ENCODE results near the gene CDKAL1. TPM values are rescaled to one million over a fixed set of nuclear protein-coding genes. Genes with fewer than 3 reads are reported as not detected.

Gene CDKAL1
- total RNA-seq, 4 donors from 2014 or later: 10.3 to 11.2 (median 10.5) TPM

DNA sequence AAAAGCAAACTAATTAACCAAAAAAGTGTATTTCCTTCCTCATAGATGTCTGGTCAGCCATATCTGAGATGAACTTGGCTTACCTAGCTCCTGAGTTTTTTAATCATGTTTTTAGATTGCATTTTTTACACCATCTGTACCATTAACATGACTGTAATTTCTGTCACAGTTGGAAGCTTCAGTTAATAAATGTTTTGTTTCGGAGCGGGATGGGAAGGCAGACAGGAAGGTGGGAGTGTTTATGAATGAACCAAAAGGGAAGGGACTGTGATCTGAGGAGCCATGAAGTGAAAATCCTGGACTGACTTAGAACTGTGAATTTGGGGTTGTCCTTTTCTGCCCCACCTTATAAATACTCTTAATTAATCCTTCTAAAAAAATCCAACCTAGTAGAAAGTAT lies 613.7 kb downstream of the CDKAL1 start:
- Histone ChIP-seq H3K36me3 (no peaks in the 10 kb centered on the region), H3K9me3 (no peaks in the 10 kb centered on the region), H3K27me3 (no peaks in the 10 kb centered on the region), H3K27ac (replicated peaks in 1 of 4) (no peak overlapping the region), H3K4me1 (no peaks in the 10 kb centered on the region), H3K4me3 (no peak overlapping the region)
- WGBS: 89% methylated on average over 2 of the region's 2 CpGs
- intact Hi-C loops (cut with DNase I): no loop called here
- no peak for DNase-seq (ENCODE audit: extremely low spot score)
- TF ChIP-seq POLR2A (IDR thresholded peaks at IDR 0.05; ENCODE audit: low read depth) (no peak), POLR2AphosphoS5 (IDR thresholded peaks at IDR 0.05) (no peak), EP300 (IDR thresholded peaks at IDR 0.05) (no peak)
- TF ChIP-seq, protein P1, sequence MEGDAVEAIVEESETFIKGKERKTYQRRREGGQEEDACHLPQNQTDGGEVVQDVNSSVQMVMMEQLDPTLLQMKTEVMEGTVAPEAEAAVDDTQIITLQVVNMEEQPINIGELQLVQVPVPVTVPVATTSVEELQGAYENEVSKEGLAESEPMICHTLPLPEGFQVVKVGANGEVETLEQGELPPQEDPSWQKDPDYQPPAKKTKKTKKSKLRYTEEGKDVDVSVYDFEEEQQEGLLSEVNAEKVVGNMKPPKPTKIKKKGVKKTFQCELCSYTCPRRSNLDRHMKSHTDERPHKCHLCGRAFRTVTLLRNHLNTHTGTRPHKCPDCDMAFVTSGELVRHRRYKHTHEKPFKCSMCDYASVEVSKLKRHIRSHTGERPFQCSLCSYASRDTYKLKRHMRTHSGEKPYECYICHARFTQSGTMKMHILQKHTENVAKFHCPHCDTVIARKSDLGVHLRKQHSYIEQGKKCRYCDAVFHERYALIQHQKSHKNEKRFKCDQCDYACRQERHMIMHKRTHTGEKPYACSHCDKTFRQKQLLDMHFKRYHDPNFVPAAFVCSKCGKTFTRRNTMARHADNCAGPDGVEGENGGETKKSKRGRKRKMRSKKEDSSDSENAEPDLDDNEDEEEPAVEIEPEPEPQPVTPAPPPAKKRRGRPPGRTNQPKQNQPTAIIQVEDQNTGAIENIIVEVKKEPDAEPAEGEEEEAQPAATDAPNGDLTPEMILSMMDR (IDR thresholded peaks at IDR 0.05): no peak

GRCh38 chr6:21149470-21149869 lies 615.2 kb downstream of the CDKAL1 start:
- H3K4me3 ChIP-seq: no peak overlapping the region
- intact Hi-C loops (cut with DNase I): no loop called here
- no peaks in the 10 kb centered on the region for H3K36me3 ChIP-seq
- WGBS: 88% methylated on average over 6 of the region's 6 CpGs
- H3K4me1 ChIP-seq: no peaks in the 10 kb centered on the region
- H3K9me3 ChIP-seq: no peaks in the 10 kb centered on the region
- TF ChIP-seq, protein P1 (IDR thresholded peaks at IDR 0.05): no peak
- TF ChIP-seq POLR2A (IDR thresholded peaks at IDR 0.05; ENCODE audit: low read depth) (no peak), EP300 (IDR thresholded peaks at IDR 0.05) (no peak), POLR2AphosphoS5 (IDR thresholded peaks at IDR 0.05) (no peak)
- no peak for DNase-seq (ENCODE audit: extremely low spot score)
- H3K27ac ChIP-seq (replicated peaks in 1 of 4): no peak overlapping the region
- H3K27me3 ChIP-seq: no peaks in the 10 kb centered on the region

DNA sequence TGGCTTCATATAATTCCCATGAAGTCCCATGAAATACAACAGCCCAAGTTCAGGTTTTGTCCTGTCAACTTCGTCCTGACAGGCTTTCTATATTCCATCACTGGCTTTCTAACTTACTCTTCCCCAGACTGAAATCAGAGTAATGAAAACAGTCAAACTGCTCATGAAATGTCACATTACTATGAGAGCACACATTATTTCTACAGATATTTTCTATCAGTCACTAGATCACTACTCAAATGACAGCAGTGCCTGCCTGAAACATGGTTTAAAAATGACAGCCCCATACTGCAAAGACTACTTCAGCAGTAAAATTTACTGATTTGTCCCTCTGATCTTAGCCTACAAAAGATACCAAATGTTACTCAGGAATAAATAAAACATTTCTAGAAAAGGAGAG lies 616.4 kb downstream of the CDKAL1 start:
- no peaks in the 10 kb centered on the region for H3K36me3 ChIP-seq
- WGBS: 91% methylated on average over 1 of the region's 1 CpG
- no peak overlapping the region for H3K4me3 ChIP-seq
- H3K4me1 ChIP-seq: no peaks in the 10 kb centered on the region
- TF ChIP-seq, protein P1 (IDR thresholded peaks at IDR 0.05): no peak
- TF ChIP-seq POLR2AphosphoS5 (IDR thresholded peaks at IDR 0.05): no peak
- TF ChIP-seq POLR2A (IDR thresholded peaks at IDR 0.05; ENCODE audit: low read depth): no peak
- TF ChIP-seq EP300 (IDR thresholded peaks at IDR 0.05): no peak
- no peak overlapping the region for H3K27ac ChIP-seq (replicated peaks in 1 of 4)
- no peaks in the 10 kb centered on the region for H3K9me3 ChIP-seq
- no peak for DNase-seq (ENCODE audit: extremely low spot score)
- no peaks in the 10 kb centered on the region for H3K27me3 ChIP-seq
- intact Hi-C loops (cut with DNase I): no loop called here

- DNase-seq (ENCODE audit: extremely low spot score): no peak
- Histone ChIP-seq H3K4me3 (no peak overlapping the region), H3K36me3 (no peaks in the 10 kb centered on the region), H3K27ac (replicated peaks in 1 of 4) (no peak overlapping the region), H3K9me3 (no peaks in the 10 kb centered on the region), H3K4me1 (no peaks in the 10 kb centered on the region), H3K27me3 (no peaks in the 10 kb centered on the region)
- WGBS: 88% methylated on average over 5 of the region's 5 CpGs
- TF ChIP-seq POLR2AphosphoS5 (IDR thresholded peaks at IDR 0.05) (no peak), POLR2A (IDR thresholded peaks at IDR 0.05; ENCODE audit: low read depth) (no peak), EP300 (IDR thresholded peaks at IDR 0.05) (no peak)
- TF ChIP-seq, protein P1 (IDR thresholded peaks at IDR 0.05): no peak
- intact Hi-C loops (cut with DNase I): no loop called here
Measured at GRCh38 chr6:21151119-21151518, 616.9 kb downstream of the CDKAL1 start.

GRCh38 chr6:21151530-21151929 lies 617.3 kb downstream of the CDKAL1 start:
- no peak overlapping the region for H3K27ac ChIP-seq (replicated peaks in 1 of 4)
- DNase-seq (ENCODE audit: extremely low spot score): no peak
- 88% methylated on average over 5 of the region's 5 CpGs for WGBS

More at GRCh38 chr6:21151530-21151929, 617.3 kb downstream of the CDKAL1 start:
- Histone ChIP-seq H3K4me1 (no peaks in the 10 kb centered on the region), H3K4me3 (no peak overlapping the region), H3K9me3 (no peaks in the 10 kb centered on the region), H3K36me3 (no peaks in the 10 kb centered on the region), H3K27me3 (no peaks in the 10 kb centered on the region)
- TF ChIP-seq, protein P1 (IDR thresholded peaks at IDR 0.05): no peak
- TF ChIP-seq POLR2AphosphoS5 (IDR thresholded peaks at IDR 0.05) (no peak), EP300 (IDR thresholded peaks at IDR 0.05) (no peak), POLR2A (IDR thresholded peaks at IDR 0.05; ENCODE audit: low read depth) (no peak)
- intact Hi-C loops (cut with DNase I): no loop called here

Data from esophagus muscularis mucosa (tissue), 4 donors.